Muscle of back (tissue), 13 donors: ENCODE results near the gene CMTM3. TPM values are rescaled to one million over a fixed set of nuclear protein-coding genes. Genes with fewer than 3 reads are reported as not detected.
"Not testable (repeated sequence)": the region's sequence is repeated elsewhere in the genome, so short reads cannot be mapped to it uniquely, and the experiment has no call there.

Source experiments
- DNase-seq, 3 donors: peaks; one replicate each; pipeline versions ENCODE4 v3.0.0 to v3.0.0-alpha.2; 2013
- long read RNA-seq, 9 donors: transcript quantifications; one replicate each; lab custom pipeline, GENCODE V29; 2026
- polyA plus RNA-seq, 10 donors: library from polyadenylated mRNA; unstranded; fragments of 120-200 nt; gene quantifications; one replicate each; pipeline ENCODE4 v1.2.1, GENCODE V29; 2013; ENCODE audit not compliant: insufficient read length in 10 of 10

The CMTM3 gene
- polyA plus RNA-seq, result 10 to 100 TPM; 48.9 to 73.7 (median 62.4) TPM
- long read RNA-seq, donor 1, transcript CMTM3-214 (5 exons, 1,934 nt), result major isoform, 30 of 33 reads
- long read RNA-seq, donor 1, partial matches to known transcripts, result 0 of 33 reads
- long read RNA-seq, donor 1, other reads (novel, unspliced or antisense), result 0 of 33 reads
- long read RNA-seq, donor 2, transcript CMTM3-214 (5 exons, 1,934 nt), result major isoform, 15 of 19 reads
- long read RNA-seq, donor 2, partial matches to known transcripts, result 0 of 19 reads
- long read RNA-seq, donor 2, other reads (novel, unspliced or antisense), result 0 of 19 reads
- long read RNA-seq, donor 3, result 0 reads
- long read RNA-seq, donor 4, transcript CMTM3-214 (5 exons, 1,934 nt), result major isoform, 21 of 21 reads
- long read RNA-seq, donor 4, partial matches to known transcripts, result 0 of 21 reads
- long read RNA-seq, donor 4, other reads (novel, unspliced or antisense), result 0 of 21 reads
- long read RNA-seq, donor 5, transcript CMTM3-214 (5 exons, 1,934 nt), result major isoform, 24 of 36 reads
- long read RNA-seq, donor 5, partial matches to known transcripts, result 5 of 36 reads
- long read RNA-seq, donor 5, other reads (novel, unspliced or antisense), result 0 of 36 reads
- long read RNA-seq, donor 6, transcript CMTM3-214 (5 exons, 1,934 nt), result major isoform, 28 of 30 reads
- long read RNA-seq, donor 6, partial matches to known transcripts, result 0 of 30 reads
- long read RNA-seq, donor 6, other reads (novel, unspliced or antisense), result 0 of 30 reads
- long read RNA-seq, donor 7, transcript CMTM3-214 (5 exons, 1,934 nt), result major isoform, 19 of 20 reads
- long read RNA-seq, donor 7, partial matches to known transcripts, result 0 of 20 reads
- long read RNA-seq, donor 7, other reads (novel, unspliced or antisense), result 0 of 20 reads
- long read RNA-seq, donor 8, transcript CMTM3-214 (5 exons, 1,934 nt), result major isoform, 13 of 15 reads
- long read RNA-seq, donor 8, partial matches to known transcripts, result 0 of 15 reads
- long read RNA-seq, donor 8, other reads (novel, unspliced or antisense), result 0 of 15 reads
- long read RNA-seq, donor 9, transcript CMTM3-214 (5 exons, 1,934 nt), result major isoform, 6 of 6 reads
- long read RNA-seq, donor 9, partial matches to known transcripts, result 0 of 6 reads
- long read RNA-seq, donor 9, other reads (novel, unspliced or antisense), result 0 of 6 reads

- DNase-seq, result peak; percentile 58 to 92 (median 83)
Observed at GRCh38 chr16:66604376-66605176, at the start of gene CMTM3. Gene CMTM3 (plus strand): TSS chr16:66604704. CDS start chr16:66604806, 102 bp downstream.

GRCh38 chr16:66560107-66560506 is 44.4 kb upstream of the CMTM3 start:
- DNase-seq, result no peak

GRCh38 chr16:66561381-66562080 is 43.0 kb upstream of the CMTM3 start:
- no peak for DNase-seq

DNA sequence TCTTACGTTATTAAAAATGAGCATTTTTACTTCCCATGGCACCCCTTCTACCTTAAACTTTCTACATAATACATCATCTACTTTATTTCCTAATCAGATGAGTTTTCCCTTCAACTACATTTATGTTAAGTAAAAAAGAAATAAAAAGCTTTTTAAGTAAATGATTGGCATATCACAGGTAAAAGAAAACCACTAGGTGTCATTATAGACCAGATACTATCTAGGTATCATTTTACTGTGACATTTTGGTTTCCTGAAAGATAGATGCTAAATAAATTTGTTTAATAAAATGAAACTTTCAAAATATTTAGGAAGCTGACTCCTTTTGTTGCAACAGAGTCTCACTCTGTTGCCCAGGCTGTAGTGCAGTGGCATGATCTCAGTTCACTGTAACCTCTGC is 42.1 kb upstream of the CMTM3 start:
- no peak for DNase-seq

DNA sequence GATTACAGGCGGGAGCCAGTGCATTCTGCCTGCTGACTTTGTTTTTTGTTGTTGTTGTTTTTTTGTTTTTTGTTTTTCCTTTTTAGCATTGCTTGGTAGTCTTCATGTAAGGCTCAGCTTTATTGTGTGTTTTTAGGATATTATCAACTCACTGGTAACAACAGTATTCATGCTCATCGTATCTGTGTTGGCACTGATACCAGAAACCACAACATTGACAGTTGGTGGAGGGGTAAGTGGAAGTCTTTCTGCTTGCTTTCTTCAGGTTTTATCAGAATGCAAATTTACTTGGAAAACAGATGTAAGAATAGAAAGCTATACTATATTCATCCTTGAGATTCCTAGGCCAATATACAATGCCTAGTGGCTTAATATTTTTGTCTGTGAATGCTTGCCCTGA is 41.5 kb upstream of the CMTM3 start:
- no peak for DNase-seq

- DNase-seq, result no peak
Observed at GRCh38 chr16:66563574-66564334, 40.8 kb upstream of the CMTM3 start.

DNA sequence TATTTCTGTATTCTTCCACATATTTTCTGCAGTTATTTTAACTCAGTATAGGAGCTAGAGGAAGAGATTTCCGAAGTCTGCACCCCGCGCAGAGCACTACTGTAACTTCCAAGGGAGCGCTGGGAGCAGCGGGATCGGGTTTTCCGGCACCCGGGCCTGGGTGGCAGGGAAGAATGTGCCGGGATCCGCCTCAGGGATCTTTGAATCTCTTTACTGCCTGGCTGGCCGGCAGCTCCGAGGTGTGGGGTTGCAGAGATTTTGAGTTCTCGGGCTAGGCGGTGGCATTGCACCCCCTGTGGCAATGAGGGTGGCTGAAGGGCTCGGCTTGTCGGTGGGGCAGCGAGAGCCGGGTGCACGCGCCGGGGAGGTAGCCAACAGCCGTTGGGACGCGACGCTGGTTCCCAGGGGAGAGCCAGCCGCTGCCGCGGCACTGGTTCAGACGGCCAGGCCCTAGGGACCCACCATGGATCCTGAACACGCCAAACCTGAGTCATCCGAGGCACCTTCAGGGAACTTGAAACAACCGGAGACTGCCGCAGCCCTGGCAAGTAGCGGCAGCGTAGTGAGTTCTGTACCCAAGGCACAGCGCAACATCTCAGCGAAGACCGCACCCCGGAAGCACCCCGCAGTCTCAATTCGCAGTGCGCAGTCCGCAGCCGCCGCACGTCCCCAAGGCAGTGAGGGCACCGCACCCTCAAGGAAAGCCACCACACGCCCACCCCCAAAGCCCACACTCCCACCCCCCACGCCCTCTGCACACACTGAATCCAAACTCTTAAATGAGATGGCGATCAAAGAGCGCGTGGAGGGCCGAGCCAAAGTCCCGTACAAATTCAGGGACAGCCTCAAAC is 38.2 kb upstream of the CMTM3 start, which contains the start of gene CMTM1:
Gene CMTM1, plus strand, starts transcription at position 389 of the 851 bp plus-strand sequence. Its CDS starts 75 bp downstream, at position 464.
- DNase-seq, result no peak

- DNase-seq, result not testable (repeated sequence)
Observed at GRCh38 chr16:66567270-66567669, 37.2 kb upstream of the CMTM3 start.

GRCh38 chr16:66568355-66568754 is 36.1 kb upstream of the CMTM3 start:
- DNase-seq, result no peak

DNA sequence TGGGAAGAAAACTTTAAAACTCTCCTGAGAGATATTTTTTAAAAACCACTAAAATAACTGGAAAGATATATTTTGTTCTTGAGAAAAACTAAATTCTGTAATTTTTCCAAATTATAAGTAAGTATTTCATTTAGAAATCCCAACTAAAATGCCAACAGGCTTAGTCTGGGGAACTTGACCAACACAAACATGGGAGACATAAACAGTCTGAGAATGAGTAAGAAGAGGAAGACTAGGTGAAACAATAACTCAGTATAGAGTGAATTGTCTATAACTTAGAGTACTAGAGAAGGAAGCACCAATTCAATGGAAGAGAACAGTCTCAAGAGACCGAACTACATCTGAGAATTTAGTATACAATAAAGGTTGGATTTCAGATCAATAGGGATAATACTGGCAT is 35.4 kb upstream of the CMTM3 start:
- DNase-seq, result no peak

GRCh38 chr16:66569827-66570405 is 34.6 kb upstream of the CMTM3 start:
- no peak for DNase-seq

GRCh38 chr16:66572356-66572755 is 32.1 kb upstream of the CMTM3 start:
- no peak for DNase-seq

GRCh38 chr16:66574081-66574480 is 30.4 kb upstream of the CMTM3 start:
- DNase-seq, result no peak

- DNase-seq, result no peak
Observed at GRCh38 chr16:66574531-66574930, 30.0 kb upstream of the CMTM3 start.

DNA sequence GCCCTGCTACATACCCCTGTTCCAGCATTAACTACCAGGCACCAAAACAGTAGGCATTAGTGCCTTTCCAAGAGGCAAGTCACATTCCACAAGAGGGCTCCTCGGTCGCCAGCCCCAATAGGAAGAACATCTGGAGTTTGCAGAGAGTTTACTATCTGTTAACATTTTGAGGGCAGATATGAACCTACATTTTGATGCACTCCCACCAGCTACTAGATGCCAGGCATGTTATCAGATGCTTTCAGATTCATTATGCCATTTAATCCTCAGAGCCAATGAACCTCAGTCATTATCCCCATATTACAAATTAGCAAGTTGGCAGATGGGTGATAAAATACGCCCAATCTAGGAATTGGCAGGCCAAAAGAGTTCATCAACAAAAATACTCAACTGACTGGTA is 29.4 kb upstream of the CMTM3 start:
- DNase-seq, result no peak

- peak in 1 of 3 donors; percentile 70 for DNase-seq
Observed at GRCh38 chr16:66576296-66576695, 28.2 kb upstream of the CMTM3 start.

DNA sequence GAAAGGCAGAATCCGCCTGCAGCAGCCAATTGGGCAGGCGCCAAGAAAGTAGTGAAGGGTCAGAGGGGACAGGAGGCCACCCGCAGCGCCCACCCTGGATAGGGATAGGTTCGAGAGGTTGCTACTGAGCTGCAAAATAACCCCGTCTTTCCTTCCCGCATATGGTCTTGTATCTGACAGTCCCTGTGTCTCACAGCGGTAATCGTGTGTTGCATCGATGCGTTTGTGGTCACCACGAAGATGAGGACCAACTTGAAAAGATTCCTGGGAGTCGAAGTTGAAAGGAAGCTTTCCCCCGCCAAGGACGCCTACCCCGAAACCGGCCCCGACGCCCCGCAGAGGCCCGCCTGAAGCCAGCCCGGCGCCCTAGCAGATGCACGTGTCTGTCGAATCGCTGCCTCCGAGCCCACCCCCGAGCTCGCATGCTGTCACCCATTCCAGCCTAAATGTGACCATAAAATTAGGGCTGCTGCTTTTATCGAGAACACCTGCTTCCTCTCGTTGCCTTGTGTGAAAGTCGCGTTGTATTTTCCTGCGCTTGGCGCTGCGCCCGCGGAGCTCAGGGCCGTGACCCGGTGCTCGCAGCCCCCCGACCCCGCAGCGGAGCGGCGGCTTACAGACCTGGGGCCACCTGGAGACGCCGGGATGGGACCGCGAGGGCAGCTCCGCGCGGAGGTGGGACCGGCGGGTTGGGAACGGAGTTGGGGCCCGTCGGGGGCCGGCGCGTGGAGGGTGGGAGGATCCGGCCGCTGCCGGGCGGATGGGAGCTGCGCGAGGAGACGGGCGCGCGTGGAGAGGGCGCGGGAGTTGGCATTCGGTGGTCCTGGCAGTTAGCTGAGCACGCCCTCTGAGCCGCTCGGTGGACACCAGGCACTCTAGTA is 25.6 kb upstream of the CMTM3 start, which contains the start of gene CMTM2:
Gene CMTM2, plus strand, starts transcription at position 813 of the 881 bp plus-strand sequence. CDS start 145 bp downstream, outside the sequence.
- peak in 2 of 3 donors; percentile 34 to 78 for DNase-seq
